GM12878 (cell line): ENCODE measurements around the gene RETREG2. TPM values are rescaled to one million over a fixed set of nuclear protein-coding genes. Genes with fewer than 3 reads are reported as not detected.

Source experiments
- CREB1 ChIP-seq: IDR thresholded peaks from 2 replicates; pipeline ENCODE4 v1.6.1; 2012; ENCODE audit warnings: low read depth, mild to moderate bottlenecking, inconsistent platforms
- EP300 ChIP-seq, 2 experiments: fragments of 150-350 bp in 1 of 2; IDR thresholded peaks; 2 replicates each; pipeline ENCODE4 v1.6.1; 2011 to 2012; ENCODE audit warnings: low read depth in 2 of 2, low read length in 2 of 2, borderline replicate concordance in 1 of 2, improper control_type of control experiment in 1 of 2, inconsistent platforms in 1 of 2; ENCODE audit not compliant: control insufficient read depth in 1 of 2
- ETV6 ChIP-seq, 2 experiments: fragments of 450-650 bp in 1 of 2; IDR thresholded peaks in 1 of 2; conservative IDR thresholded peaks in 1 of 2; 2 replicates each; pipeline ENCODE4 v1.6.1; 2014; ENCODE audit warnings: antibody characterized with exemption in 1 of 2, borderline replicate concordance in 1 of 2, low read depth in 1 of 2, mild to moderate bottlenecking in 1 of 2, moderate library complexity in 1 of 2
- FOS ChIP-seq: IDR thresholded peaks from 3 replicates; pipeline ENCODE4 v1.6.1; 2011; ENCODE audit warnings: borderline replicate concordance; ENCODE audit not compliant: insufficient read length; ENCODE audit errors: extremely low read depth
- FOXM1 ChIP-seq: IDR thresholded peaks from 2 replicates; pipeline ENCODE4 v1.6.1; 2012; ENCODE audit warnings: low read depth, mild to moderate bottlenecking, inconsistent platforms, low read length, moderate library complexity
- GATAD2B ChIP-seq: fragments of 450-650 bp; conservative IDR thresholded peaks from 2 replicates; pipeline ENCODE4 v1.6.1; 2017; ENCODE audit warnings: low read depth, mild to moderate bottlenecking, moderate library complexity
- IRF3 ChIP-seq: fragments of 450-650 bp; IDR thresholded peaks from 2 replicates; pipeline ENCODE4 v1.6.1; 2014; ENCODE audit warnings: mild to moderate bottlenecking
- IRF4 ChIP-seq: IDR thresholded peaks from 2 replicates; pipeline ENCODE4 v1.6.1; 2011; ENCODE audit warnings: low read depth, low read length
- KLF5 ChIP-seq: fragments of 450-650 bp; IDR thresholded peaks from 2 replicates; pipeline ENCODE4 v1.6.1; 2014; ENCODE audit warnings: mild to moderate bottlenecking; ENCODE audit not compliant: partially characterized antibody
- LARP7 ChIP-seq: fragments of 450-650 bp; IDR thresholded peaks from 2 replicates; pipeline ENCODE4 v1.6.1; 2017; ENCODE audit warnings: mild to moderate bottlenecking
- MXI1 ChIP-seq: fragments of 150-350 bp; IDR thresholded peaks from 2 replicates; pipeline ENCODE4 v1.6.1; 2011; ENCODE audit warnings: low read depth, mild to moderate bottlenecking, inconsistent platforms, low read length, improper control_type of control experiment
- MYC ChIP-seq: IDR thresholded peaks from 2 replicates; pipeline ENCODE4 v1.6.1; 2011; ENCODE audit warnings: mild to moderate bottlenecking, low read length, moderate library complexity, inconsistent platforms; ENCODE audit not compliant: insufficient read depth, insufficient replicate concordance, insufficient read length, severe bottlenecking
- NFXL1 ChIP-seq: fragments of 450-650 bp; IDR thresholded peaks from 2 replicates; pipeline ENCODE4 v1.6.1; 2017; ENCODE audit warnings: antibody characterized with exemption, mild to moderate bottlenecking, borderline replicate concordance
- NFYB ChIP-seq: IDR thresholded peaks from 2 replicates; pipeline ENCODE4 v1.6.1; 2011; ENCODE audit warnings: low read depth, mild to moderate bottlenecking, low read length, improper control_type of control experiment, moderate library complexity; ENCODE audit not compliant: insufficient read depth
- NR2C2 ChIP-seq: IDR thresholded peaks from 2 replicates; pipeline ENCODE4 v1.6.1; 2011; ENCODE audit warnings: borderline replicate concordance, low read depth; ENCODE audit not compliant: control insufficient read depth, insufficient read length
- PAX8 ChIP-seq: fragments of 450-650 bp; IDR thresholded peaks from 2 replicates; pipeline ENCODE4 v1.6.1; 2017; ENCODE audit warnings: mild to moderate bottlenecking, moderate library complexity
- RFX5 ChIP-seq: IDR thresholded peaks from 2 replicates; pipeline ENCODE4 v1.6.1; 2011; ENCODE audit warnings: low read depth, low read length, improper control_type of control experiment
- STAT3 ChIP-seq: IDR thresholded peaks from 2 replicates; pipeline ENCODE4 v1.6.1; 2011; ENCODE audit warnings: low read depth, low read length, improper control_type of control experiment
- TCF12 ChIP-seq: IDR thresholded peaks from 2 replicates; pipeline ENCODE4 v1.6.1; 2011; ENCODE audit warnings: low read depth, mild to moderate bottlenecking, low read length
- USF1 ChIP-seq: IDR thresholded peaks from 2 replicates; pipeline ENCODE4 v1.6.1; 2011; ENCODE audit warnings: borderline replicate concordance, low read depth, mild to moderate bottlenecking, moderate library complexity, mixed read lengths, low read length; ENCODE audit not compliant: insufficient read depth; ENCODE audit errors: extremely low read length
- WRNIP1 ChIP-seq: IDR thresholded peaks from 2 replicates; pipeline ENCODE4 v1.6.1; 2011; ENCODE audit warnings: low read depth, low read length, improper control_type of control experiment, borderline replicate concordance
- ZNF24 ChIP-seq: fragments of 450-650 bp; IDR thresholded peaks from 2 replicates; pipeline ENCODE4 v1.6.1; 2017; ENCODE audit warnings: antibody characterized with exemption, mild to moderate bottlenecking
- ZNF274 ChIP-seq: IDR thresholded peaks from one replicate; pipeline ENCODE4 v1.8.0; 2011; ENCODE audit not compliant: insufficient read length, insufficient read depth
- ZNF687 ChIP-seq: fragments of 450-650 bp; IDR thresholded peaks from 2 replicates; pipeline ENCODE4 v1.6.1; 2017; ENCODE audit warnings: mild to moderate bottlenecking, moderate library complexity
- ZSCAN29 ChIP-seq: fragments of 450-650 bp; IDR thresholded peaks from 2 replicates; pipeline ENCODE4 v1.6.1; 2017; ENCODE audit warnings: mild to moderate bottlenecking, moderate library complexity
- polyA plus RNA-seq, 11 experiments: library from polyadenylated mRNA; depleted of rRNA in 4 of 11; unstranded in 6 of 11; stranded (reverse) in 5 of 11; fragments of >200 nt; fragmentation: Nextera tagmentation in 4 of 11; fragmentation: Illumina TruSeq in 1 of 11; extraction: Ambion mirVana in 4 of 11; extraction: Trizol in 1 of 11; gene quantifications; 1 replicate in 1 of 11; 2 replicates in 10 of 11; pipeline versions ENCODE4 v1.2.1 to v1.2.3, GENCODE V29; 2011 to 2016; ENCODE audit warnings: inconsistent platforms in 2 of 11, missing spikeins in 2 of 11, low read depth in 1 of 11
- total RNA-seq, 4 experiments: library from RNA; depleted of rRNA in 3 of 4; stranded (reverse); fragments of >200 nt in 3 of 4; fragmentation: Illumina TruSeq in 1 of 4; extraction: Trizol in 1 of 4; gene quantifications; 2 replicates each; pipeline versions ENCODE4 v1.2.1 to v1.2.3, GENCODE V29; 2013 to 2021

Gene RETREG2
- total and polyA plus RNA-seq, 10 of the 15 experiments (the other 5 are each of a cell fraction or from before 2014, with no cell fraction given) = 10.1 to 72.0 (median 28.3) TPM

- TF ChIP-seq USF1 (no peak), KLF5 (peak; percentile 51), ZNF274 (no peak), NR2C2 (no peak), ETV6 (conservative IDR thresholded peaks at IDR 0.05 in 1 of 2, IDR thresholded peaks at IDR 0.05 in 1 of 2; ENCODE audit: borderline replicate concordance in 1 of 2, low read depth in 1 of 2) (no peak), IRF4 (no peak), CREB1 (peak; percentile 96), MYC (peak; percentile 41), MXI1 (peak; percentile 53), ZNF24 (0 out of 2 replicates have a peak, but pooled peaks have one; percentile 32), PAX8 (no peak), TCF12 (no peak), FOXM1 (no peak), WRNIP1 (no peak), NFXL1 (no peak), NFYB (peak; percentile 98), GATAD2B (0 out of 2 replicates have a peak, but pooled peaks have one; percentile 48), ZNF687 (no peak), ZSCAN29 (no peak), EP300 (IDR thresholded peaks at IDR 0.05; ENCODE audit: borderline replicate concordance in 1 of 2, control insufficient read depth in 1 of 2, low read depth in 2 of 2, low read length in 2 of 2) (no peak), IRF3 (peak; percentile 95), LARP7 (peak; percentile 70; the same call in 1 of the 2 replicates), STAT3 (no peak), RFX5 (no peak; the same call in none of the 2 replicates), FOS (peak; percentile 85)
Observed at GRCh38 chr2:219229305-219230058, 51.4 kb downstream of the RETREG2 start, which contains the start of the genes ANKZF1 and ATG9A (continued).
